ENCODE results near the gene PKN3. TPM values are rescaled to one million over a fixed set of nuclear protein-coding genes. Genes with fewer than 3 reads are reported as not detected.
A peak's percentile ranks its signal among the peaks of the same experiment; 100 is the strongest.
"Not testable (repeated sequence)": the region's sequence is repeated elsewhere in the genome, so short reads cannot be mapped to it uniquely, and the experiment has no call there.

The PKN3 gene
- total RNA-seq, 1 experiment from 2014 or later, result 2.1 TPM

DNA sequence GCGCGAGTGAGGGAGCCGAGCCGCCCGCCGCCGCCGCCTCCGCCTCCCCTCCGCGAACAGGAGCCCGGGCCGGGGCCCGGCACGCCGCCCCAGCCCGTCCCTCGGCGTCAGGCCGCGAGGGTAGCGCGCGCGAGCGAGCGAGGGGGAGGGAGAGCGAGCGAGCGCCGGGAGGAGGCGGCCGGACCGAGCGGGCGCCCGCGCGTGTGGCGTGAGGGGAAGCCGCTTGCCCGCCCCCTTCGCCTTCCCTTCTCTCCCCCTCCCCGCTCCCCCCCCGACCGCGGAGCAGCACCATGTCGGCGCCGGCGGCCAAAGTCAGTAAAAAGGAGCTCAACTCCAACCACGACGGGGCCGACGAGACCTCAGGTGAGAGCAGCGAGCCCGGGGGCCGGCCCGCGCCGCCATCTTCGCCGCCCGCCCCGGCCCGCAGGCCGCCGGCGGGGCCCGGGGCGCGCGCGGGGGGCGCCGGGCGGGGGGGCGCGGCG is 13.0 kb upstream of the PKN3 start:
- CTCF ChIA-PET, result interaction anchor here (1.0 to 1.2 kb wide), 2 partner anchors 53 to 141 kb away, joined by 3 to 6 read pairs; partner anchors contain the start of gene SPOUT1
- peak overlapping the region; percentile 83 for H3K4me3 Mint-ChIP-seq (ENCODE audit: unreplicated experiment)

DNA sequence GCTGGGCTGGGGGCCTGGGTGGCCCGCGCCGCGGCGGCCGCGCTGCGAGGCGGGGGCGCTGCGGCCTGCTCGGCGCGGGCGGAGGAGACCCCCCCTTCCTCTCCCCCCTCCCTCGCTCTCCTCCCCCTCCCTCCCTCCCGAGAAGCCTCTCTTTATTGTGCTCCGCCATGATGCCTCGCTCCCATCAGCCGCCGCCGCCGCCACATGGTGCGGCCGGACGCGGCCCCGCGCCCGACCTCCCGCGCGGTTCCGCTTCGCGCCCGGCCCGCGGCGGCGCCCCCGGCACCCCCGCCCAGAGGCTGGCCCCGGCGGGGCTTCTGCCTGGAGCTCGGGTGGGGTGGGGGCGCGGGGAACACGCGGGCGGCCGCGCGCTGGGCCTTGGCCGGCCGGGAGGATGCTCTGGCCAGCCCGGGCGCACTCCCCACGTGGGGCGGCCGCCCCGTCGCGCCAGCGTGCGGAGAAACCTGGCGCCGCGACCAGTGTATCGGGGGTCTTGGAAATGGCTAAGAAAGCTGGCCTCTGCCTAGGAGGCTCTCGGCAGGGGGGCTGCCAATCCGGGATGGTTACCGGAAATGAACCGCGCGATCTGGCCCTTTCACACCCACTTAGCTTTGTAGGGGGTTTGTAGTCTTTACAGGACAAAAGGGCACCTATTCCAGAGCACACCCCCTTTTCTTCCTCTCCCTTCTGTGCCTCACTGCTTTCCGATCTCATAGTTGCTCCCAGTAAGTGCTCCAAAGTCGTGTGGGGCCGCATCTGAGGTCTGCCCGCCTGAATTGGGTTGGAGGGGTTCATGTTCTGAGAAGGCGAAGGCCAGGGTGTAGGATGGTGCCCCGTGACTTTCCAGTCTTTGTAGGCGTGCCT is 12.3 kb upstream of the PKN3 start:
- H3K4me1 ChIP-seq, result peaks cover 28% of the 10 kb centered on the region
- BruUV-seq (replicated peaks), result no TSS peak
- POLR2A ChIA-PET, result interaction anchor here (0.5 to 2.0 kb wide), 5 partner anchors 8 to 1781 kb away, joined by 3 to 26 read pairs (median 3); no protein-coding TSS in a partner anchor
- peaks cover 3% of the 10 kb centered on the region; the same call in 1 of the 2 replicates for H3K36me3 ChIP-seq (ENCODE audit: control insufficient read depth, insufficient read depth, low read length)
- Mint-ChIP-seq H3K36me3 (ENCODE audit: insufficient read depth, unreplicated experiment) (peaks cover 81% of the 10 kb centered on the region), H3K27me3 (ENCODE audit: insufficient read depth, unreplicated experiment) (no peaks in the 10 kb centered on the region), H3K4me3 (ENCODE audit: unreplicated experiment) (peak overlapping the region; percentile 96), H3K4me1 (ENCODE audit: low read depth, unreplicated experiment) (peaks cover 35% of the 10 kb centered on the region), H3K9me3 (ENCODE audit: unreplicated experiment) (no peaks in the 10 kb centered on the region), H3K27ac (ENCODE audit: unreplicated experiment) (peak overlapping the region; percentile 93)
- no peaks in the 10 kb centered on the region for H3K9me3 ChIP-seq
- peak; percentile 39 to 54 for DNase-seq
- CTCF ChIA-PET, result interaction anchor here (1.0 to 1.2 kb wide), 2 partner anchors 54 to 140 kb away, joined by 3 to 6 read pairs; partner anchors contain the start of gene SPOUT1
- TF ChIP-seq, protein P1, sequence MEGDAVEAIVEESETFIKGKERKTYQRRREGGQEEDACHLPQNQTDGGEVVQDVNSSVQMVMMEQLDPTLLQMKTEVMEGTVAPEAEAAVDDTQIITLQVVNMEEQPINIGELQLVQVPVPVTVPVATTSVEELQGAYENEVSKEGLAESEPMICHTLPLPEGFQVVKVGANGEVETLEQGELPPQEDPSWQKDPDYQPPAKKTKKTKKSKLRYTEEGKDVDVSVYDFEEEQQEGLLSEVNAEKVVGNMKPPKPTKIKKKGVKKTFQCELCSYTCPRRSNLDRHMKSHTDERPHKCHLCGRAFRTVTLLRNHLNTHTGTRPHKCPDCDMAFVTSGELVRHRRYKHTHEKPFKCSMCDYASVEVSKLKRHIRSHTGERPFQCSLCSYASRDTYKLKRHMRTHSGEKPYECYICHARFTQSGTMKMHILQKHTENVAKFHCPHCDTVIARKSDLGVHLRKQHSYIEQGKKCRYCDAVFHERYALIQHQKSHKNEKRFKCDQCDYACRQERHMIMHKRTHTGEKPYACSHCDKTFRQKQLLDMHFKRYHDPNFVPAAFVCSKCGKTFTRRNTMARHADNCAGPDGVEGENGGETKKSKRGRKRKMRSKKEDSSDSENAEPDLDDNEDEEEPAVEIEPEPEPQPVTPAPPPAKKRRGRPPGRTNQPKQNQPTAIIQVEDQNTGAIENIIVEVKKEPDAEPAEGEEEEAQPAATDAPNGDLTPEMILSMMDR (IDR thresholded peaks at IDR 0.05; ENCODE audit: insufficient read depth in 1 of 2, low read depth in 1 of 2, low read length in 1 of 2, severe bottlenecking in 1 of 2, unreplicated experiment in 1 of 2), result no peak
- intact Hi-C loops (cut with micrococcal nuclease; ENCODE audit: unreplicated experiment), result loop anchor here (2.0 kb wide), 1 partner anchor 35 kb away; the partner anchor contains the start of gene ZDHHC12
- H3K27me3 ChIP-seq (replicated peaks; ENCODE audit: control insufficient read depth, insufficient read depth, low read length), result no peaks in the 10 kb centered on the region
- H3K4me3 ChIP-seq (ENCODE audit: low read depth, low read length), result peak overlapping the region; percentile 68

More for the DNA sequence above, 13.0 kb upstream of the PKN3 start:
- TF ChIP-seq, protein P1 (IDR thresholded peaks at IDR 0.05; ENCODE audit: insufficient read depth in 1 of 2, low read depth in 1 of 2, low read length in 1 of 2, severe bottlenecking in 1 of 2, unreplicated experiment in 1 of 2), result no peak
- no peaks in the 10 kb centered on the region for H3K9me3 ChIP-seq
- peaks cover 81% of the 10 kb centered on the region for H3K36me3 Mint-ChIP-seq (ENCODE audit: insufficient read depth, unreplicated experiment)
- H3K36me3 ChIP-seq (ENCODE audit: control insufficient read depth, insufficient read depth, low read length), result peaks cover 3% of the 10 kb centered on the region; the same call in 1 of the 2 replicates
- POLR2A ChIA-PET, result interaction anchor here (0.5 to 2.0 kb wide), 9 partner anchors 9 to 1782 kb away, joined by 3 to 26 read pairs (median 3); partner anchors contain the start of gene ZDHHC12
- peak; percentile 64 to 71 for DNase-seq
- H3K4me3 ChIP-seq (ENCODE audit: low read depth, low read length), result peak overlapping the region; percentile 68
- no peaks in the 10 kb centered on the region for H3K9me3 Mint-ChIP-seq (ENCODE audit: unreplicated experiment)
- H3K27me3 Mint-ChIP-seq (ENCODE audit: insufficient read depth, unreplicated experiment), result no peaks in the 10 kb centered on the region
- BruUV-seq (replicated peaks), result no TSS peak
- peaks cover 36% of the 10 kb centered on the region for H3K4me1 Mint-ChIP-seq (ENCODE audit: low read depth, unreplicated experiment)
- no peaks in the 10 kb centered on the region for H3K27me3 ChIP-seq (replicated peaks; ENCODE audit: control insufficient read depth, insufficient read depth, low read length)
- H3K4me1 ChIP-seq, result peaks cover 29% of the 10 kb centered on the region
- peak overlapping the region; percentile 83 for H3K27ac Mint-ChIP-seq (ENCODE audit: unreplicated experiment)
- intact Hi-C loops (cut with micrococcal nuclease; ENCODE audit: unreplicated experiment), result loop anchor here (2.0 kb wide), 1 partner anchor 35 kb away; the partner anchor contains the start of gene ZDHHC12

DNA sequence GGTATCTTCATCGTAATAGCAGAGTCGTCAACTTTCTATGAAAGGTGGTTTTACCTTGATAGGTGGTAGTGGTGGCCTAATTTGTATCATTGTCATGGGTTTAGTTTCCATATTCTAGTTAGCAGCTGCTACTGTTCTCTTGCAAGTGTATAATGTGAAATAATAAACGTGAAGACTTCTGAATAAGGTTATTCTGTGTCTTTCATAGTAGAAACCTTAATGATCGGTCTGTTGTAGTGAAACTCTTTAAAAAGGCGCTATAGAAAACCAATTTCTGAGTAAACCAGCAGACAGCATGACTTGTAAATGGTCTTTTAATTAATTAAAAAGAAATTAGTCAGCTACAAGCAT is 11.6 kb upstream of the PKN3 start:
- Histone ChIP-seq H3K9me3 (no peaks in the 10 kb centered on the region), H3K4me3 (ENCODE audit: low read depth, low read length) (peak overlapping the region; percentile 68), H3K27me3 (replicated peaks; ENCODE audit: control insufficient read depth, insufficient read depth, low read length) (no peaks in the 10 kb centered on the region), H3K36me3 (ENCODE audit: control insufficient read depth, insufficient read depth, low read length) (peaks cover 3% of the 10 kb centered on the region; the same call in 1 of the 2 replicates), H3K4me1 (peaks cover 22% of the 10 kb centered on the region)
- BruUV-seq (replicated peaks), result no TSS peak
- no peak for DNase-seq
- intact Hi-C loops (cut with micrococcal nuclease; ENCODE audit: unreplicated experiment), result no loop called here
- Mint-ChIP-seq H3K9me3 (ENCODE audit: unreplicated experiment) (no peaks in the 10 kb centered on the region), H3K27me3 (ENCODE audit: insufficient read depth, unreplicated experiment) (no peaks in the 10 kb centered on the region), H3K4me3 (ENCODE audit: unreplicated experiment) (peak overlapping the region; percentile 96), H3K27ac (ENCODE audit: unreplicated experiment) (peak overlapping the region; percentile 93), H3K36me3 (ENCODE audit: insufficient read depth, unreplicated experiment) (peaks cover 81% of the 10 kb centered on the region), H3K4me1 (ENCODE audit: low read depth, unreplicated experiment) (peaks cover 29% of the 10 kb centered on the region)
- ChIA-PET CTCF (no interaction called here), POLR2A (no interaction called here)
- TF ChIP-seq, protein P1 (IDR thresholded peaks at IDR 0.05; ENCODE audit: insufficient read depth in 1 of 2, low read depth in 1 of 2, low read length in 1 of 2, severe bottlenecking in 1 of 2, unreplicated experiment in 1 of 2), result no peak

GRCh38 chr9:128693738-128694137 is 8.6 kb upstream of the PKN3 start:
- CTCF ChIA-PET; H3K27me3 Mint-ChIP-seq (ENCODE audit: insufficient read depth, unreplicated experiment); H3K9me3 ChIP-seq; H3K36me3 ChIP-seq (ENCODE audit: control insufficient read depth, insufficient read depth, low read length); H3K4me3 ChIP-seq (ENCODE audit: low read depth, low read length); BruUV-seq (replicated peaks); intact Hi-C loops (cut with micrococcal nuclease; ENCODE audit: unreplicated experiment); H3K9me3 Mint-ChIP-seq (ENCODE audit: unreplicated experiment); H3K27me3 ChIP-seq (replicated peaks; ENCODE audit: control insufficient read depth, insufficient read depth, low read length); H3K4me3 Mint-ChIP-seq (ENCODE audit: unreplicated experiment); DNase-seq; H3K4me1 ChIP-seq: not testable (repeated sequence)
- Mint-ChIP-seq H3K27ac (ENCODE audit: unreplicated experiment) (peak overlapping the region; percentile 24), H3K36me3 (ENCODE audit: insufficient read depth, unreplicated experiment) (peaks cover 92% of the 10 kb centered on the region), H3K4me1 (ENCODE audit: low read depth, unreplicated experiment) (peaks cover 24% of the 10 kb centered on the region)
- POLR2A ChIA-PET, result interaction anchor here (0.7 kb wide), 1 partner anchor 13 kb away, joined by 3 read pairs; no protein-coding TSS in a partner anchor

All from Caco-2 (cell line).